ENCODE results near the gene TRPV3. TPM values are rescaled to one million over a fixed set of nuclear protein-coding genes. Genes with fewer than 3 reads are reported as not detected.

Gene TRPV3
- total and polyA plus RNA-seq, 9 of the 15 experiments (the other 6 are each of a cell fraction or from before 2014, with no cell fraction given) = 0.03 to 0.42 (median 0.11) TPM; not detected in 1

DNA sequence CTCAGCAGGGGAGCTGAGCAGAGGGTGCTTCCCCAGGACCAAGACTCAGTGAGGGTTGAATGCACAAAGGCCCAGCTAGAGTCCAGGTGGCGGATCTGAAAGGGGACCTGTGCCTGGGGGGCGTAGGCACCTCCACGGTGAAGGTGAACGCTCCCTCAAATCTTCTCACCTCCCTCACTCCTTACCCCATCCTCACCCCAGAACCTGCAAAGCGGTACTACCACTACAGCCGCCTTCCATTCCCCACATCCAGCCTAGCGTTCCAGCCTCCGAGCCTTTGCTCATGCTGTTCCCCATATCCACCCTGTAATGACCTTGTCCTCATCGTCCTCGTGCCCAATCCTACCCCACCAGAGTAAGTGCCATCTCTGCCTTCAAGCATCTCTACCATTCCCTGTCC is 30.6 kb downstream of the TRPV3 start:
- Histone ChIP-seq H3K36me3 (ENCODE audit: control insufficient read depth, insufficient read depth, low read length) (no peaks in the 10 kb centered on the region), H3K9ac (ENCODE audit: insufficient read depth in 1 of 2, low read depth in 2 of 2, low read length in 2 of 2) (no peak overlapping the region), H3K4me1 (replicated peaks in 1 of 2; ENCODE audit: control insufficient read depth in 2 of 2, insufficient read depth in 2 of 2, low read length in 2 of 2) (no peaks in the 10 kb centered on the region), H3K9me1 (ENCODE audit: control insufficient read depth, insufficient read depth, low read length) (no peaks in the 10 kb centered on the region), H3K4me3 (no peak overlapping the region), H3K27me3 (ENCODE audit: control insufficient read depth in 2 of 2, insufficient read depth in 2 of 2, low read length in 2 of 2) (peaks cover 15 to 60% of the 10 kb centered on the region in 2 experiments; a peak in 4 of 5 replicates), H3K9me3 (replicated peaks; ENCODE audit: control insufficient read depth, insufficient read depth, low read depth, low read length) (no peaks in the 10 kb centered on the region), H2AFZ (ENCODE audit: low read depth, low read length) (no peak overlapping the region), H3K27ac (ENCODE audit: extremely low read depth, low read depth, low read length) (no peak overlapping the region), H3K79me2 (ENCODE audit: control insufficient read depth, insufficient read depth, low read length) (no peaks in the 10 kb centered on the region), H3K4me2 (ENCODE audit: insufficient read depth, low read length) (no peak overlapping the region), H4K20me1 (replicated peaks; ENCODE audit: control insufficient read depth, insufficient read depth, low read length) (no peaks in the 10 kb centered on the region)
- intact Hi-C loops (cut with micrococcal nuclease) = no loop called here
- DNase-seq (ENCODE audit: extremely low read depth in 1 of 4, low spot score in 3 of 4) (no peak), FAIRE-seq (no peak), ATAC-seq (no peak)
- POLR2A ChIA-PET = no interaction called here
- in situ Hi-C loops (cut with MboI) = no loop called here
- 0% methylated on average over 6 of the region's 10 CpGs for WGBS (ENCODE audit: insufficient coverage, low coverage, missing lambda C conversion rate)
- CTCF ChIA-PET (ENCODE audit: low intra/inter-chr PET ratio) = no interaction called here
- no TSS peak for BruUV-seq (replicated peaks)
- TF ChIP-seq CAMTA2 (CRISPR knock-in tag; conservative IDR thresholded peaks at IDR 0.05) = no peak
- TF ChIP-seq POLR2G (IDR thresholded peaks at IDR 0.05; ENCODE audit: low read depth, low read length) = no peak
- TF ChIP-seq SIN3A (IDR thresholded peaks at IDR 0.05; ENCODE audit: borderline replicate concordance in 2 of 2, control insufficient read depth in 1 of 2, low read depth in 2 of 2, low read length in 2 of 2) = no peak
- TF ChIP-seq, protein P1, sequence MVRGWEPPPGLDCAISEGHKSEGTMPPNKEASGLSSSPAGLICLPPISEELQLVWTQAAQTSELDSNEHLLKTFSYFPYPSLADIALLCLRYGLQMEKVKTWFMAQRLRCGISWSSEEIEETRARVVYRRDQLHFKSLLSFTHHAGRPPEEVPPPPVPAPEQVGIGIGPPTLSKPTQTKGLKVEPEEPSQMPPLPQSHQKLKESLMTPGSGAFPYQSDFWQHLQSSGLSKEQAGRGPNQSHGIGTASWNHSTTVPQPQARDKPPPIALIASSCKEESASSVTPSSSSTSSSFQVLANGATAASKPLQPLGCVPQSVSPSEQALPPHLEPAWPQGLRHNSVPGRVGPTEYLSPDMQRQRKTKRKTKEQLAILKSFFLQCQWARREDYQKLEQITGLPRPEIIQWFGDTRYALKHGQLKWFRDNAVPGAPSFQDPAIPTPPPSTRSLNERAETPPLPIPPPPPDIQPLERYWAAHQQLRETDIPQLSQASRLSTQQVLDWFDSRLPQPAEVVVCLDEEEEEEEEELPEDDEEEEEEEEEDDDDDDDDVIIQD (CRISPR knock-in tag; IDR thresholded peaks at IDR 0.05) = no peak
- no peak for TF ChIP-seq ZNF175 (CRISPR knock-in tag; IDR thresholded peaks at IDR 0.05; ENCODE audit: low read depth)
- no peak for TF ChIP-seq STAT5B (CRISPR knock-in tag; IDR thresholded peaks at IDR 0.05)
- TF ChIP-seq SAFB2 (IDR thresholded peaks at IDR 0.05; ENCODE audit: borderline replicate concordance, low read depth, low read length, severe bottlenecking) = no peak
- TF ChIP-seq, protein P2, sequence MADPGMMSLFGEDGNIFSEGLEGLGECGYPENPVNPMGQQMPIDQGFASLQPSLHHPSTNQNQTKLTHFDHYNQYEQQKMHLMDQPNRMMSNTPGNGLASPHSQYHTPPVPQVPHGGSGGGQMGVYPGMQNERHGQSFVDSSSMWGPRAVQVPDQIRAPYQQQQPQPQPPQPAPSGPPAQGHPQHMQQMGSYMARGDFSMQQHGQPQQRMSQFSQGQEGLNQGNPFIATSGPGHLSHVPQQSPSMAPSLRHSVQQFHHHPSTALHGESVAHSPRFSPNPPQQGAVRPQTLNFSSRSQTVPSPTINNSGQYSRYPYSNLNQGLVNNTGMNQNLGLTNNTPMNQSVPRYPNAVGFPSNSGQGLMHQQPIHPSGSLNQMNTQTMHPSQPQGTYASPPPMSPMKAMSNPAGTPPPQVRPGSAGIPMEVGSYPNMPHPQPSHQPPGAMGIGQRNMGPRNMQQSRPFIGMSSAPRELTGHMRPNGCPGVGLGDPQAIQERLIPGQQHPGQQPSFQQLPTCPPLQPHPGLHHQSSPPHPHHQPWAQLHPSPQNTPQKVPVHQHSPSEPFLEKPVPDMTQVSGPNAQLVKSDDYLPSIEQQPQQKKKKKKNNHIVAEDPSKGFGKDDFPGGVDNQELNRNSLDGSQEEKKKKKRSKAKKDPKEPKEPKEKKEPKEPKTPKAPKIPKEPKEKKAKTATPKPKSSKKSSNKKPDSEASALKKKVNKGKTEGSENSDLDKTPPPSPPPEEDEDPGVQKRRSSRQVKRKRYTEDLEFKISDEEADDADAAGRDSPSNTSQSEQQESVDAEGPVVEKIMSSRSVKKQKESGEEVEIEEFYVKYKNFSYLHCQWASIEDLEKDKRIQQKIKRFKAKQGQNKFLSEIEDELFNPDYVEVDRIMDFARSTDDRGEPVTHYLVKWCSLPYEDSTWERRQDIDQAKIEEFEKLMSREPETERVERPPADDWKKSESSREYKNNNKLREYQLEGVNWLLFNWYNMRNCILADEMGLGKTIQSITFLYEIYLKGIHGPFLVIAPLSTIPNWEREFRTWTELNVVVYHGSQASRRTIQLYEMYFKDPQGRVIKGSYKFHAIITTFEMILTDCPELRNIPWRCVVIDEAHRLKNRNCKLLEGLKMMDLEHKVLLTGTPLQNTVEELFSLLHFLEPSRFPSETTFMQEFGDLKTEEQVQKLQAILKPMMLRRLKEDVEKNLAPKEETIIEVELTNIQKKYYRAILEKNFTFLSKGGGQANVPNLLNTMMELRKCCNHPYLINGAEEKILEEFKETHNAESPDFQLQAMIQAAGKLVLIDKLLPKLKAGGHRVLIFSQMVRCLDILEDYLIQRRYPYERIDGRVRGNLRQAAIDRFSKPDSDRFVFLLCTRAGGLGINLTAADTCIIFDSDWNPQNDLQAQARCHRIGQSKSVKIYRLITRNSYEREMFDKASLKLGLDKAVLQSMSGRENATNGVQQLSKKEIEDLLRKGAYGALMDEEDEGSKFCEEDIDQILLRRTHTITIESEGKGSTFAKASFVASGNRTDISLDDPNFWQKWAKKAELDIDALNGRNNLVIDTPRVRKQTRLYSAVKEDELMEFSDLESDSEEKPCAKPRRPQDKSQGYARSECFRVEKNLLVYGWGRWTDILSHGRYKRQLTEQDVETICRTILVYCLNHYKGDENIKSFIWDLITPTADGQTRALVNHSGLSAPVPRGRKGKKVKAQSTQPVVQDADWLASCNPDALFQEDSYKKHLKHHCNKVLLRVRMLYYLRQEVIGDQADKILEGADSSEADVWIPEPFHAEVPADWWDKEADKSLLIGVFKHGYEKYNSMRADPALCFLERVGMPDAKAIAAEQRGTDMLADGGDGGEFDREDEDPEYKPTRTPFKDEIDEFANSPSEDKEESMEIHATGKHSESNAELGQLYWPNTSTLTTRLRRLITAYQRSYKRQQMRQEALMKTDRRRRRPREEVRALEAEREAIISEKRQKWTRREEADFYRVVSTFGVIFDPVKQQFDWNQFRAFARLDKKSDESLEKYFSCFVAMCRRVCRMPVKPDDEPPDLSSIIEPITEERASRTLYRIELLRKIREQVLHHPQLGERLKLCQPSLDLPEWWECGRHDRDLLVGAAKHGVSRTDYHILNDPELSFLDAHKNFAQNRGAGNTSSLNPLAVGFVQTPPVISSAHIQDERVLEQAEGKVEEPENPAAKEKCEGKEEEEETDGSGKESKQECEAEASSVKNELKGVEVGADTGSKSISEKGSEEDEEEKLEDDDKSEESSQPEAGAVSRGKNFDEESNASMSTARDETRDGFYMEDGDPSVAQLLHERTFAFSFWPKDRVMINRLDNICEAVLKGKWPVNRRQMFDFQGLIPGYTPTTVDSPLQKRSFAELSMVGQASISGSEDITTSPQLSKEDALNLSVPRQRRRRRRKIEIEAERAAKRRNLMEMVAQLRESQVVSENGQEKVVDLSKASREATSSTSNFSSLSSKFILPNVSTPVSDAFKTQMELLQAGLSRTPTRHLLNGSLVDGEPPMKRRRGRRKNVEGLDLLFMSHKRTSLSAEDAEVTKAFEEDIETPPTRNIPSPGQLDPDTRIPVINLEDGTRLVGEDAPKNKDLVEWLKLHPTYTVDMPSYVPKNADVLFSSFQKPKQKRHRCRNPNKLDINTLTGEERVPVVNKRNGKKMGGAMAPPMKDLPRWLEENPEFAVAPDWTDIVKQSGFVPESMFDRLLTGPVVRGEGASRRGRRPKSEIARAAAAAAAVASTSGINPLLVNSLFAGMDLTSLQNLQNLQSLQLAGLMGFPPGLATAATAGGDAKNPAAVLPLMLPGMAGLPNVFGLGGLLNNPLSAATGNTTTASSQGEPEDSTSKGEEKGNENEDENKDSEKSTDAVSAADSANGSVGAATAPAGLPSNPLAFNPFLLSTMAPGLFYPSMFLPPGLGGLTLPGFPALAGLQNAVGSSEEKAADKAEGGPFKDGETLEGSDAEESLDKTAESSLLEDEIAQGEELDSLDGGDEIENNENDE (IDR thresholded peaks at IDR 0.05; ENCODE audit: low read depth, low read length) = no peak
- no peak for TF ChIP-seq IRF2 (CRISPR knock-in tag; IDR thresholded peaks at IDR 0.05)
- no peak for TF ChIP-seq RBM17 (IDR thresholded peaks at IDR 0.05; ENCODE audit: borderline replicate concordance, low read depth, low read length)
